Lower leg skin (tissue), 4 donors: Measurements from ENCODE around the gene BAIAP2. TPM values are rescaled to one million over a fixed set of nuclear protein-coding genes. Genes with fewer than 3 reads are reported as not detected.

ENCODE experiments used
- DNase-seq, 2 donors: peaks; one replicate each; pipeline ENCODE4 v3.0.0-alpha.2; 2019; ENCODE audit warnings: low spot score in 2 of 2
- H3K4me3 ChIP-seq: fragments of 200-600 bp; sonication (generic); 2 replicates; pipeline ENCODE4 v1.5.1; 2017; ENCODE audit warnings: mild to moderate bottlenecking, low read depth; ENCODE audit not compliant: poor library complexity, severe bottlenecking
- CTCF ChIP-seq, 3 donors: fragments of 450-650 bp; IDR thresholded peaks; one replicate each; pipeline ENCODE4 v1.5.1; 2016; ENCODE audit warnings: antibody characterized with exemption in 3 of 3, mild to moderate bottlenecking in 3 of 3, moderate library complexity in 2 of 3
- POLR2A ChIP-seq, 2 donors: fragments of 450-650 bp; IDR thresholded peaks; one replicate each; pipeline ENCODE4 v1.6.1; 2016 to 2017; ENCODE audit warnings: antibody characterized with exemption in 2 of 2, mild to moderate bottlenecking in 1 of 2, moderate library complexity in 1 of 2
- WGBS, 2 donors: methylation state at CpG; one replicate each; pipeline ENCODE4 v1.1.5; 2018; 5-methylcytosine and 5-hydroxymethylcytosine counted together
- intact Hi-C: fragments of 100-400 bp; cut with DNase I; formaldehyde crosslinking; loops from one replicate; pipeline ENCODE4 v1.15.0; 2023; ENCODE audit warnings: low total_unique reads
- total RNA-seq, 4 donors: library from RNA; depleted of rRNA; stranded (reverse); fragments of >200 nt; gene quantifications; one replicate each; pipeline ENCODE4 v1.1.0, GENCODE V29; 2016

Gene BAIAP2
- total RNA-seq, 4 donors from 2014 or later = 190 to 308 (median 224) TPM

GRCh38 chr17:81097943-81098308, 63.0 kb downstream of the BAIAP2 start:
- TF ChIP-seq POLR2A (IDR thresholded peaks at IDR 0.05) (no peak), CTCF (IDR thresholded peaks at IDR 0.05) (no peak)
- intact Hi-C loops = loop anchor here (5.0 kb wide), 2 partner anchors 61 to 76 kb away; partner anchors contain the start of gene BAIAP2
- 64 to 70% methylated on average over 5 to 12 of the region's 13 CpGs for WGBS, 2 donors
- no peak for DNase-seq
- no peak overlapping the region for H3K4me3 ChIP-seq

- no peak for DNase-seq
- H3K4me3 ChIP-seq = no peak overlapping the region
- 93 to 96% methylated on average over 22 to 23 of the region's 23 CpGs for WGBS, 2 donors
- TF ChIP-seq POLR2A (IDR thresholded peaks at IDR 0.05) (no peak), CTCF (IDR thresholded peaks at IDR 0.05) (no peak)
- intact Hi-C loops = loop anchor here (5.0 kb wide), 2 partner anchors 63 to 78 kb away; partner anchors contain the start of gene BAIAP2
Observed at GRCh38 chr17:81099888-81100287, 64.9 kb downstream of the BAIAP2 start.

GRCh38 chr17:81100668-81101067, 65.7 kb downstream of the BAIAP2 start:
- no peak for DNase-seq
- no peak overlapping the region for H3K4me3 ChIP-seq
- WGBS, 2 donors = 90 to 92% methylated on average over 9 to 10 of the region's 10 CpGs
- TF ChIP-seq POLR2A (IDR thresholded peaks at IDR 0.05) = no peak
- no peak for TF ChIP-seq CTCF (IDR thresholded peaks at IDR 0.05)
- intact Hi-C loops = no loop called here

GRCh38 chr17:81101614-81102306, 66.8 kb downstream of the BAIAP2 start:
- DNase-seq = peak; percentile 58 to 94
- intact Hi-C loops = no loop called here
- 55 to 90% methylated on average over 13 to 27 of the region's 33 CpGs for WGBS, 2 donors
- H3K4me3 ChIP-seq = no peak overlapping the region
- peak in 2 of 3 donors; percentile 5 to 98 for TF ChIP-seq CTCF (IDR thresholded peaks at IDR 0.05)
- no peak for TF ChIP-seq POLR2A (IDR thresholded peaks at IDR 0.05)

- WGBS, 2 donors = 84 to 92% methylated on average over 12 of the region's 12 CpGs
- no peak for DNase-seq
- intact Hi-C loops = no loop called here
- no peak overlapping the region for H3K4me3 ChIP-seq
- no peak for TF ChIP-seq POLR2A (IDR thresholded peaks at IDR 0.05)
- TF ChIP-seq CTCF (IDR thresholded peaks at IDR 0.05) = no peak
Observed at GRCh38 chr17:81102352-81102751, 67.4 kb downstream of the BAIAP2 start.

- no peak overlapping the region for H3K4me3 ChIP-seq
- TF ChIP-seq CTCF (IDR thresholded peaks at IDR 0.05) (no peak), POLR2A (IDR thresholded peaks at IDR 0.05) (no peak)
- intact Hi-C loops = no loop called here
- 90 to 92% methylated on average over 17 of the region's 17 CpGs for WGBS, 2 donors
- no peak for DNase-seq
Observed at GRCh38 chr17:81102869-81103268, 67.9 kb downstream of the BAIAP2 start.
